H1 (cell line): Measurements from ENCODE around the gene FUT6. TPM values are rescaled to one million over a fixed set of nuclear protein-coding genes. Genes with fewer than 3 reads are reported as not detected.

Experiments
- BRCA1 ChIP-seq: IDR thresholded peaks from 2 replicates; pipeline ENCODE4 v1.6.1; 2012; ENCODE audit warnings: low read depth, low read length, improper control_type of control experiment
- CEBPB ChIP-seq: IDR thresholded peaks from 2 replicates; pipeline ENCODE4 v1.6.1; 2012; ENCODE audit warnings: low read depth, low read length
- CTBP2 ChIP-seq: IDR thresholded peaks from 2 replicates; pipeline ENCODE4 v1.7.0; 2011; ENCODE audit warnings: borderline replicate concordance, mild to moderate bottlenecking, moderate library complexity, mixed read lengths, low read length; ENCODE audit not compliant: insufficient read depth, insufficient read length
- EGR1 ChIP-seq: IDR thresholded peaks from 2 replicates; pipeline ENCODE4 v1.6.1; 2011; ENCODE audit warnings: low read depth, low read length, borderline replicate concordance
- NANOG ChIP-seq: IDR thresholded peaks from 2 replicates; pipeline ENCODE4 v1.6.1; 2011; ENCODE audit warnings: low read length, low read depth, mild to moderate bottlenecking, inconsistent platforms; ENCODE audit not compliant: insufficient read depth, poor library complexity, severe bottlenecking
- PHF8 ChIP-seq: fragments of 200-600 bp; sonication (generic); conservative IDR thresholded peaks from 2 replicates; pipeline ENCODE4 v1.7.1; 2012; ENCODE audit warnings: low read depth, mild to moderate bottlenecking, inconsistent platforms, low read length, moderate library complexity
- SP2 ChIP-seq: IDR thresholded peaks from 2 replicates; pipeline ENCODE4 v1.6.1; 2012; ENCODE audit warnings: mild to moderate bottlenecking, low read length, inconsistent platforms
- ZNF274 ChIP-seq: IDR thresholded peaks from 2 replicates; pipeline ENCODE4 v1.7.0; 2012; ENCODE audit warnings: low read length, borderline replicate concordance; ENCODE audit errors: extremely low read depth
- polyA plus RNA-seq, 7 experiments: library from polyadenylated mRNA; depleted of rRNA in 3 of 7; stranded (reverse) in 5 of 7; unstranded in 2 of 7; fragments of >200 nt in 5 of 7; fragments of 200-250 nt in 2 of 7; gene quantifications; 1 replicate in 5 of 7; 2 replicates in 1 of 7; 4 replicates in 1 of 7; pipeline versions ENCODE4 v1.2.1 to v1.2.3, GENCODE V29; 2011 to 2013; ENCODE audit warnings: missing spikeins in 2 of 7, mixed read lengths in 2 of 7
- total RNA-seq: library from RNA; stranded (reverse); fragmentation: NEBNext Ultra II Directional; extraction: Animal tissue kit (Norgen Biotek cat#: 25700); gene quantifications from 2 replicates; pipeline ENCODE4 v1.2.1, GENCODE V29; 2021
- TF ChIP-seq, protein P1 (sequence below): fragments of 300-600 bp; sonication (generic); IDR thresholded peaks from 2 replicates; pipeline ENCODE4 v1.7.1; 2012; ENCODE audit warnings: low read length, moderate library complexity, mild to moderate bottlenecking, inconsistent platforms; ENCODE audit not compliant: insufficient replicate concordance

Gene FUT6
- total and polyA plus RNA-seq, 2 of the 8 experiments (the other 6 are each of a cell fraction or from before 2014, with no cell fraction given): not detected

DNA sequence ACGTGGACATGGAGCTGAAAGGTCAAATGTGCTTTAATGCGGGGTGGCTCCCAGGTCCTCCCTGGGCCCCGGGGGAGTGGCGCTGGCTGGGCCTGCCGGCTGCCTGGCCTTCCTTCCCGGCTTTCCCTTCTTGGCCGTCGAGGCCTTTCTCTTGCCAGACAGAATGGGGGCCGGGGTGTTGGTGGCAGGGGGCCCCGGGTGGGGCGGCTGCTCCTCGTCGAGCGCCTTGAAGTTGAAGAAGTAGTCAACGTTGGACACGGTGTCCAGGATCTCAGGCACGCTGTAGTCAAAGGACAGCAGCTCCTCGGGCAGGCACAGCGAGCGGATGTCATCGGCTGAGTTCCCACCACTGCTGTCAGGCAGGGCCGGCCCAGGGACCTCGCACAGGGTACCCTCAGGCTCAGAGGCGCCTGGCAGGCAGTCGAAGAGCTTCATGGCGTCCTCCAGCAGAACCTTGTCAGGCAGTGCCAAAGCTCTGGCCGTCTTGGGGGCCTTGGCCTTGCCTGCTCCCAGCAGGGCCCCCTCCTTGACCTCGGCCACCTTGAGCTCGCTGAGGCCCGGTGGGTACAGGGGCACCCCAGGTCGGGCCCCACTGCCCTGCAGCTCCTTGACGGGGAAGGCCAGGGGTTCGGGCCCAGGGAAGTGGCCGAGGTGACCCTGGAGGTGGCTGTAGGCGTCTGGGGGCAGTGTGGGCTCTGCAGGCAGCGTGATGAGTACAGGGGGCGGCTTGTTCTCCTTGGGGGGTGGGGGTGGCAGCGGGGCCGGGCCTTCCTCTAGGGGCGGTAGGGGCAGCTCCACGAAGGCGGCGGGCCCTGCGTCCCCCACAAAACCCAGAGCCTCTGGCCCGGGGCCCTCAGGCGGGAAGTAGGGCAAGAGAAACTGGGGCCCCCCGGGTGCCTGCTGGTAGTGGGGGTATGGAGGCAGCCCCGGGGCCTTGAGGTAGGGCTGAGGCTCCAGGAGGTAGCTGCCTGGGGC is 56.3 kb downstream of the FUT6 start (continued):
- TF ChIP-seq, protein P1, sequence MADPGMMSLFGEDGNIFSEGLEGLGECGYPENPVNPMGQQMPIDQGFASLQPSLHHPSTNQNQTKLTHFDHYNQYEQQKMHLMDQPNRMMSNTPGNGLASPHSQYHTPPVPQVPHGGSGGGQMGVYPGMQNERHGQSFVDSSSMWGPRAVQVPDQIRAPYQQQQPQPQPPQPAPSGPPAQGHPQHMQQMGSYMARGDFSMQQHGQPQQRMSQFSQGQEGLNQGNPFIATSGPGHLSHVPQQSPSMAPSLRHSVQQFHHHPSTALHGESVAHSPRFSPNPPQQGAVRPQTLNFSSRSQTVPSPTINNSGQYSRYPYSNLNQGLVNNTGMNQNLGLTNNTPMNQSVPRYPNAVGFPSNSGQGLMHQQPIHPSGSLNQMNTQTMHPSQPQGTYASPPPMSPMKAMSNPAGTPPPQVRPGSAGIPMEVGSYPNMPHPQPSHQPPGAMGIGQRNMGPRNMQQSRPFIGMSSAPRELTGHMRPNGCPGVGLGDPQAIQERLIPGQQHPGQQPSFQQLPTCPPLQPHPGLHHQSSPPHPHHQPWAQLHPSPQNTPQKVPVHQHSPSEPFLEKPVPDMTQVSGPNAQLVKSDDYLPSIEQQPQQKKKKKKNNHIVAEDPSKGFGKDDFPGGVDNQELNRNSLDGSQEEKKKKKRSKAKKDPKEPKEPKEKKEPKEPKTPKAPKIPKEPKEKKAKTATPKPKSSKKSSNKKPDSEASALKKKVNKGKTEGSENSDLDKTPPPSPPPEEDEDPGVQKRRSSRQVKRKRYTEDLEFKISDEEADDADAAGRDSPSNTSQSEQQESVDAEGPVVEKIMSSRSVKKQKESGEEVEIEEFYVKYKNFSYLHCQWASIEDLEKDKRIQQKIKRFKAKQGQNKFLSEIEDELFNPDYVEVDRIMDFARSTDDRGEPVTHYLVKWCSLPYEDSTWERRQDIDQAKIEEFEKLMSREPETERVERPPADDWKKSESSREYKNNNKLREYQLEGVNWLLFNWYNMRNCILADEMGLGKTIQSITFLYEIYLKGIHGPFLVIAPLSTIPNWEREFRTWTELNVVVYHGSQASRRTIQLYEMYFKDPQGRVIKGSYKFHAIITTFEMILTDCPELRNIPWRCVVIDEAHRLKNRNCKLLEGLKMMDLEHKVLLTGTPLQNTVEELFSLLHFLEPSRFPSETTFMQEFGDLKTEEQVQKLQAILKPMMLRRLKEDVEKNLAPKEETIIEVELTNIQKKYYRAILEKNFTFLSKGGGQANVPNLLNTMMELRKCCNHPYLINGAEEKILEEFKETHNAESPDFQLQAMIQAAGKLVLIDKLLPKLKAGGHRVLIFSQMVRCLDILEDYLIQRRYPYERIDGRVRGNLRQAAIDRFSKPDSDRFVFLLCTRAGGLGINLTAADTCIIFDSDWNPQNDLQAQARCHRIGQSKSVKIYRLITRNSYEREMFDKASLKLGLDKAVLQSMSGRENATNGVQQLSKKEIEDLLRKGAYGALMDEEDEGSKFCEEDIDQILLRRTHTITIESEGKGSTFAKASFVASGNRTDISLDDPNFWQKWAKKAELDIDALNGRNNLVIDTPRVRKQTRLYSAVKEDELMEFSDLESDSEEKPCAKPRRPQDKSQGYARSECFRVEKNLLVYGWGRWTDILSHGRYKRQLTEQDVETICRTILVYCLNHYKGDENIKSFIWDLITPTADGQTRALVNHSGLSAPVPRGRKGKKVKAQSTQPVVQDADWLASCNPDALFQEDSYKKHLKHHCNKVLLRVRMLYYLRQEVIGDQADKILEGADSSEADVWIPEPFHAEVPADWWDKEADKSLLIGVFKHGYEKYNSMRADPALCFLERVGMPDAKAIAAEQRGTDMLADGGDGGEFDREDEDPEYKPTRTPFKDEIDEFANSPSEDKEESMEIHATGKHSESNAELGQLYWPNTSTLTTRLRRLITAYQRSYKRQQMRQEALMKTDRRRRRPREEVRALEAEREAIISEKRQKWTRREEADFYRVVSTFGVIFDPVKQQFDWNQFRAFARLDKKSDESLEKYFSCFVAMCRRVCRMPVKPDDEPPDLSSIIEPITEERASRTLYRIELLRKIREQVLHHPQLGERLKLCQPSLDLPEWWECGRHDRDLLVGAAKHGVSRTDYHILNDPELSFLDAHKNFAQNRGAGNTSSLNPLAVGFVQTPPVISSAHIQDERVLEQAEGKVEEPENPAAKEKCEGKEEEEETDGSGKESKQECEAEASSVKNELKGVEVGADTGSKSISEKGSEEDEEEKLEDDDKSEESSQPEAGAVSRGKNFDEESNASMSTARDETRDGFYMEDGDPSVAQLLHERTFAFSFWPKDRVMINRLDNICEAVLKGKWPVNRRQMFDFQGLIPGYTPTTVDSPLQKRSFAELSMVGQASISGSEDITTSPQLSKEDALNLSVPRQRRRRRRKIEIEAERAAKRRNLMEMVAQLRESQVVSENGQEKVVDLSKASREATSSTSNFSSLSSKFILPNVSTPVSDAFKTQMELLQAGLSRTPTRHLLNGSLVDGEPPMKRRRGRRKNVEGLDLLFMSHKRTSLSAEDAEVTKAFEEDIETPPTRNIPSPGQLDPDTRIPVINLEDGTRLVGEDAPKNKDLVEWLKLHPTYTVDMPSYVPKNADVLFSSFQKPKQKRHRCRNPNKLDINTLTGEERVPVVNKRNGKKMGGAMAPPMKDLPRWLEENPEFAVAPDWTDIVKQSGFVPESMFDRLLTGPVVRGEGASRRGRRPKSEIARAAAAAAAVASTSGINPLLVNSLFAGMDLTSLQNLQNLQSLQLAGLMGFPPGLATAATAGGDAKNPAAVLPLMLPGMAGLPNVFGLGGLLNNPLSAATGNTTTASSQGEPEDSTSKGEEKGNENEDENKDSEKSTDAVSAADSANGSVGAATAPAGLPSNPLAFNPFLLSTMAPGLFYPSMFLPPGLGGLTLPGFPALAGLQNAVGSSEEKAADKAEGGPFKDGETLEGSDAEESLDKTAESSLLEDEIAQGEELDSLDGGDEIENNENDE: no peak
- no peak for TF ChIP-seq SP2
- no peak for TF ChIP-seq CTBP2
- no peak for TF ChIP-seq NANOG
- no peak for TF ChIP-seq PHF8
- TF ChIP-seq EGR1: no peak
- TF ChIP-seq BRCA1: no peak
- TF ChIP-seq CEBPB: no peak
- TF ChIP-seq ZNF274: no peak
